CD4-positive, alpha-beta T cell (primary cell): Measurements from ENCODE around the gene EBF4. TPM values are rescaled to one million over a fixed set of nuclear protein-coding genes. Genes with fewer than 3 reads are reported as not detected.
A peak's percentile ranks its signal among the peaks of the same experiment; 100 is the strongest.
"Not testable (repeated sequence)": the region's sequence is repeated elsewhere in the genome, so short reads cannot be mapped to it uniquely, and the experiment has no call there.

Experiments
- ATAC-seq: fragments of 200-7000 bp; cut with Tn5 transposase; one replicate; pipeline ENCODE4 v1.10.0; 2022; ENCODE audit warnings: mild to moderate bottlenecking; ENCODE audit not compliant: poor library complexity
- CTCF ChIA-PET: fragments of 350-600 bp; sonication (Branson Sonifier 250); formaldehyde crosslinking; loops from one replicate; lab custom pipeline; 2021; ENCODE audit warnings: antibody characterized with exemption, inconsistent platforms; lab: Charles Lee
- POLR2A ChIA-PET: fragments of 350-600 bp; sonication (Branson Sonifier 250); formaldehyde crosslinking; loops from one replicate; lab custom pipeline; 2021; ENCODE audit warnings: antibody characterized with exemption, inconsistent platforms; lab: Charles Lee
- DNase-seq, 14 experiments: peaks; one replicate each; pipeline ENCODE4 v3.0.0-alpha.2; 2013 to 2020; ENCODE audit warnings: mixed read lengths in 2 of 14
- H3K27ac ChIP-seq, 2 donors: one replicate each; pipeline versions ENCODE4 v1.5.1 to v1.7.0; 2013; ENCODE audit warnings: low read length in 2 of 2, low read depth in 1 of 2, mild to moderate bottlenecking in 1 of 2
- H3K27me3 ChIP-seq, 2 experiments: 1 replicate in 1 of 2; 2 replicates in 1 of 2; pipeline versions ENCODE4 v1.6.1 to v1.7.0; 2013; ENCODE audit warnings: low read length in 2 of 2, control low read depth in 1 of 2, mild to moderate bottlenecking in 1 of 2, moderate library complexity in 1 of 2; ENCODE audit not compliant: insufficient read depth in 2 of 2, control insufficient read depth in 1 of 2
- H3K36me3 ChIP-seq: one replicate; pipeline ENCODE4 v1.6.1; 2013; ENCODE audit warnings: low read length, control low read depth; ENCODE audit not compliant: insufficient read depth
- H3K4me1 ChIP-seq: one replicate; pipeline ENCODE4 v1.6.1; 2013; ENCODE audit warnings: low read length, control low read depth; ENCODE audit not compliant: insufficient read depth
- H3K4me3 ChIP-seq: one replicate; pipeline ENCODE4 v1.5.1; 2013; ENCODE audit warnings: mild to moderate bottlenecking, low read length, moderate library complexity
- H3K9me3 ChIP-seq, 2 experiments: 1 replicate in 1 of 2; 2 replicates in 1 of 2; pipeline versions ENCODE4 v1.6.1 to v1.7.0; 2013; ENCODE audit warnings: low read length in 2 of 2, mild to moderate bottlenecking in 2 of 2, control low read depth in 1 of 2, moderate library complexity in 1 of 2; ENCODE audit not compliant: control insufficient read depth in 1 of 2, insufficient read depth in 1 of 2
- H3K27ac Mint-ChIP-seq: one replicate; pipeline ENCODE4 v1.8.0; 2020; ENCODE audit warnings: mixed read lengths
- H3K27me3 Mint-ChIP-seq: one replicate; pipeline ENCODE4 v1.8.0; 2021; ENCODE audit warnings: mixed read lengths
- H3K36me3 Mint-ChIP-seq: one replicate; pipeline ENCODE4 v1.8.0; 2021; ENCODE audit warnings: low read depth, mixed read lengths
- H3K4me1 Mint-ChIP-seq: one replicate; pipeline ENCODE4 v1.8.0; 2021; ENCODE audit warnings: low read depth, mixed read lengths
- H3K4me3 Mint-ChIP-seq: one replicate; pipeline ENCODE4 v1.8.0; 2020; ENCODE audit warnings: mild to moderate bottlenecking, mixed read lengths
- H3K9me3 Mint-ChIP-seq: one replicate; pipeline ENCODE4 v1.8.0; 2020; ENCODE audit warnings: mixed read lengths
- intact Hi-C, 2 experiments: fragments of 100-400 bp; cut with DNase I in 1 of 2; cut with micrococcal nuclease in 1 of 2; formaldehyde crosslinking; loops; one replicate each; pipeline versions ENCODE4 v1.15.1 to v1.9.0; 2023 to 2025; cut with DNase I, micrococcal nuclease
- total RNA-seq, 174 experiments: library from RNA in 2 of 174; stranded (reverse) in 2 of 174; gene quantifications; one replicate each; pipeline ENCODE4 v1.2.3 and lab custom pipeline; 2021 to 2026
- TF ChIP-seq, protein P1 (sequence below): fragments of 200-600 bp; IDR thresholded peaks from one replicate; pipeline ENCODE4 v1.8.0; 2022; ENCODE audit warnings: antibody characterized with exemption, mild to moderate bottlenecking

The EBF4 gene
- total RNA-seq, 2 experiments from 2014 or later = 4.2 to 5.1 TPM

DNA sequence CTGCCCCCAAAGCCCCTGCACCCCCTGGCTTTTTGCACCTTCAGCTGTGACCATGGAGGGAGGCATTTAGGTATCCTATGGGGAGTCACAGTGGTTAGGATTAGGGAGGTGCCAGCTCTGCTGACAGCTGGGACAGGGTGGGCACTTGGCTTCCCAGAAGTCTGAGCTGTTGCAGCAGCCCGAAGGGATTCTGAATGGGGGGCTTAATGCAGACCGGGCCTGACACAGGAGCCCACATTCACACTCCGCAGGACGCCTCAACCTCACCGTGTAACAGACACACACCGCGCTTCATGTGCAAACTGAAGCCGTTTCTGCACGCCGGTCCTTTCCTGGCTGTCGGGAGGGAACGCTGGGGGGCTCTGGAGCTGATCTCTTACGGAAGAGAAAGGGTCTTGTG is 1.9 kb downstream of the EBF4 start:
- peak overlapping the region; percentile 79 for H3K4me3 Mint-ChIP-seq
- Histone ChIP-seq H3K27ac (no peak overlapping the region), H3K4me3 (no peak overlapping the region), H3K36me3 (no peaks in the 10 kb centered on the region), H3K9me3 (peaks cover 0 to 11% of the 10 kb centered on the region in 2 experiments), H3K4me1 (peaks cover 17% of the 10 kb centered on the region), H3K27me3 (peaks cover 26 to 36% of the 10 kb centered on the region in 2 experiments)
- ATAC-seq = no peak
- H3K27me3 Mint-ChIP-seq = peaks cover 61% of the 10 kb centered on the region
- H3K27ac Mint-ChIP-seq = no peak overlapping the region
- TF ChIP-seq, protein P1, sequence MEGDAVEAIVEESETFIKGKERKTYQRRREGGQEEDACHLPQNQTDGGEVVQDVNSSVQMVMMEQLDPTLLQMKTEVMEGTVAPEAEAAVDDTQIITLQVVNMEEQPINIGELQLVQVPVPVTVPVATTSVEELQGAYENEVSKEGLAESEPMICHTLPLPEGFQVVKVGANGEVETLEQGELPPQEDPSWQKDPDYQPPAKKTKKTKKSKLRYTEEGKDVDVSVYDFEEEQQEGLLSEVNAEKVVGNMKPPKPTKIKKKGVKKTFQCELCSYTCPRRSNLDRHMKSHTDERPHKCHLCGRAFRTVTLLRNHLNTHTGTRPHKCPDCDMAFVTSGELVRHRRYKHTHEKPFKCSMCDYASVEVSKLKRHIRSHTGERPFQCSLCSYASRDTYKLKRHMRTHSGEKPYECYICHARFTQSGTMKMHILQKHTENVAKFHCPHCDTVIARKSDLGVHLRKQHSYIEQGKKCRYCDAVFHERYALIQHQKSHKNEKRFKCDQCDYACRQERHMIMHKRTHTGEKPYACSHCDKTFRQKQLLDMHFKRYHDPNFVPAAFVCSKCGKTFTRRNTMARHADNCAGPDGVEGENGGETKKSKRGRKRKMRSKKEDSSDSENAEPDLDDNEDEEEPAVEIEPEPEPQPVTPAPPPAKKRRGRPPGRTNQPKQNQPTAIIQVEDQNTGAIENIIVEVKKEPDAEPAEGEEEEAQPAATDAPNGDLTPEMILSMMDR = no peak
- ChIA-PET POLR2A (interaction anchor here (2.6 to 3.6 kb wide), 2 partner anchors 35 to 47 kb away, joined by 9 to 29 read pairs; no protein-coding TSS in a partner anchor), CTCF (interaction anchor here (1.8 to 2.1 kb wide), 2 partner anchors 35 to 58 kb away, joined by 6 read pairs; no protein-coding TSS in a partner anchor)
- peaks cover 19% of the 10 kb centered on the region for H3K4me1 Mint-ChIP-seq
- no peak for DNase-seq
- H3K36me3 Mint-ChIP-seq = peaks cover 4% of the 10 kb centered on the region
- intact Hi-C loops = no loop called here
- no peaks in the 10 kb centered on the region for H3K9me3 Mint-ChIP-seq

DNA sequence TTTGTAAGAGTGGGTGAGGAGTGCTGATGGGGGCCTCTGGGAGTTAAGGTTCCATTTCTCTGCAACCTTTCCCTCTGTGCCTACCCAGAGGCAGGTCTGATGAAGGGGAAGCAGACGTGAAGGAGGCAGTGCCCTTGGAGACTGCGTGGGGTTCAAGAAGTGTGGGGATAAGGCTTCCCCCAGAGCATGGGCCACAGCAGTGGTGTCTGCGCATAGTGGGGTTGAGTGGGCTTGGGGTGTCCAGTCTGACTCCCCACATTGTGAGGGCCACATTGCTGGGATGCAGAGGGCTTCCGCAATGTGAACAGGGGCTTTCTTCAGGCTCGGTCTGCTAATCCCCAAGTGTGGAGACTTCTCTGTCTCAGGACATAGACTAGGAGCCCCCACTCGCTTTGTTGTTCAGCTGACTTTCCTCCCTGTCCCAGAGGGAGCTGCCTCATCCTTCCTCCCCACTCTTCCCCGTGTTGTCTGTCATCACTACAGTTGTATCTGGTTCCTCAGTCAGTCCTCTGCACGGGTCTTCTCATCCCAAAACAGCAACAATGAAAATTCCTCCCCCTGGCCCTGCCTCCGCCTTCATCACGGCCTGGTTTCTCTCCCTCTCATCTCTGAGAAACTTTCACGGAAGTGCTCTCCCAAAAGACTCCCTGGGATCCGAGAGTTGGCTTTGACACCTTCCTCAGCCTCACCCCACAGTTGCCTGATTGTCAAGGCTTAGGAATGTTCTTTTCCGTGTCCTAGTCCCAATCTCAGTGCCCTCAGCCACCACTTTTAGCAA is 2.8 kb downstream of the EBF4 start:
- H3K27me3 Mint-ChIP-seq = peaks cover 61% of the 10 kb centered on the region
- TF ChIP-seq, protein P1 = no peak
- ChIA-PET POLR2A (no interaction called here), CTCF (interaction anchor here (2.1 kb wide), 1 partner anchor 57 kb away, joined by 6 read pairs; no protein-coding TSS in a partner anchor)
- H3K4me1 Mint-ChIP-seq = peaks cover 19% of the 10 kb centered on the region
- peak overlapping the region; percentile 79 for H3K4me3 Mint-ChIP-seq
- H3K27ac Mint-ChIP-seq = no peak overlapping the region
- Histone ChIP-seq H3K4me1 (peaks cover 17% of the 10 kb centered on the region), H3K27ac (no peak overlapping the region), H3K9me3 (peaks cover 0 to 11% of the 10 kb centered on the region in 2 experiments), H3K4me3 (no peak overlapping the region), H3K36me3 (no peaks in the 10 kb centered on the region), H3K27me3 (peaks cover 26 to 36% of the 10 kb centered on the region in 2 experiments)
- peaks cover 4% of the 10 kb centered on the region for H3K36me3 Mint-ChIP-seq
- H3K9me3 Mint-ChIP-seq = no peaks in the 10 kb centered on the region
- intact Hi-C loops = no loop called here
- DNase-seq = no peak
- ATAC-seq = no peak

DNA sequence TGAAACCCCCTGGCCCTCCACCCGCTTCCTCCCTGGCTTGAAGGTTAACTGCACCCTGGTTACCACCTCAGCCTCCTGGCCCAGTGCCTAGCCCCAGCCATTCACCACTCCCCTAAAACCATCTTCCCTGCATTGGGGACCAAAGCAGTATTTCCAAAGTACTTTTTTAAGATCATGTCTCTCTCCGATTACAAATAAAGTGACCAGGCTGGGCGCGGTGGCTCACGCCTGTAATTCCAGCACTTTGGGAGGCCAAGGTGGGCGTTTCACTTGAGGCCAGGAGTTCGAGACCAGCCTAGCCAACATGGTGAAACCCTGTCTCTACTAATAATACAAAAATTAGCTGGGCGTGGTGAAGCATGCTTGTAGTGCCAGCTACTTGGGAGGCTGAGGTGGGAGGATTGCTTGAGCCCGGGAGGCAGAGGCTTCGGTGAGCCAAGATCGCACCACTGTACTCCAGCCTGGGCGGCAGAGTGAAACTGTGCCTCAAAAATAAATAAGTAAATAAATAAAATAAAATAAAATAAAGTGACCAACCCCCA is 3.5 kb downstream of the EBF4 start:
- Mint-ChIP-seq H3K4me3 (peak overlapping the region; percentile 20), H3K27me3 (peaks cover 60% of the 10 kb centered on the region), H3K4me1 (peaks cover 15% of the 10 kb centered on the region)
- H3K36me3 ChIP-seq, H3K27ac ChIP-seq, H3K4me3 ChIP-seq, CTCF ChIA-PET, intact Hi-C loops, DNase-seq, H3K27ac Mint-ChIP-seq, H3K9me3 Mint-ChIP-seq, ATAC-seq, POLR2A ChIA-PET, H3K36me3 Mint-ChIP-seq: not testable (repeated sequence)
- Histone ChIP-seq H3K27me3 (peaks cover 26 to 33% of the 10 kb centered on the region in 2 experiments), H3K4me1 (peaks cover 17% of the 10 kb centered on the region), H3K9me3 (peaks cover 0 to 11% of the 10 kb centered on the region in 2 experiments)
